T-helper 1 cell (primary cell): ENCODE measurements around the gene KDM2A.
"Not testable (repeated sequence)": the region's sequence is repeated elsewhere in the genome, so short reads cannot be mapped to it uniquely, and the experiment has no call there.

Experiments used
- DNase-seq, 5 donors: peaks; one replicate each; pipeline ENCODE4 v3.0.0-alpha.2; 2012 to 2020

KDM2A gene

DNA sequence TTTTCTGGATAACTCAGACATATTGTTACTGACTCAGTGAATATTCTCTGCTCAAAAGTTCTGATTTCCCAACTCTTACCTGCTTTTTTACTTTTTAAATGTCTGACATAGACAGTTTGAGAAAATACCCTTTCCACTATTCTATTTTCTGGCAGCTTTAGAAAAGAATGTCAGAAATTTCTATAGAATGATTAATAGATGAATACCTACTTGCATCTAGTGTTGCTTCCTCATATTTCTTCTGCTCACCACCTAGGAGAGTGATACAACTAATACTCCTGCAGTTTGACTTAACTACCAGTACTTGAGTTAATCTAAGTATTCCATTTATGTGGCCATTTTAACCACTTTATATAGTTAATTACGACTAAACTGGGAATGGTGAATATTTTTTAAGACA lies 55.2 kb downstream of the KDM2A start:
- no peak for DNase-seq

DNA sequence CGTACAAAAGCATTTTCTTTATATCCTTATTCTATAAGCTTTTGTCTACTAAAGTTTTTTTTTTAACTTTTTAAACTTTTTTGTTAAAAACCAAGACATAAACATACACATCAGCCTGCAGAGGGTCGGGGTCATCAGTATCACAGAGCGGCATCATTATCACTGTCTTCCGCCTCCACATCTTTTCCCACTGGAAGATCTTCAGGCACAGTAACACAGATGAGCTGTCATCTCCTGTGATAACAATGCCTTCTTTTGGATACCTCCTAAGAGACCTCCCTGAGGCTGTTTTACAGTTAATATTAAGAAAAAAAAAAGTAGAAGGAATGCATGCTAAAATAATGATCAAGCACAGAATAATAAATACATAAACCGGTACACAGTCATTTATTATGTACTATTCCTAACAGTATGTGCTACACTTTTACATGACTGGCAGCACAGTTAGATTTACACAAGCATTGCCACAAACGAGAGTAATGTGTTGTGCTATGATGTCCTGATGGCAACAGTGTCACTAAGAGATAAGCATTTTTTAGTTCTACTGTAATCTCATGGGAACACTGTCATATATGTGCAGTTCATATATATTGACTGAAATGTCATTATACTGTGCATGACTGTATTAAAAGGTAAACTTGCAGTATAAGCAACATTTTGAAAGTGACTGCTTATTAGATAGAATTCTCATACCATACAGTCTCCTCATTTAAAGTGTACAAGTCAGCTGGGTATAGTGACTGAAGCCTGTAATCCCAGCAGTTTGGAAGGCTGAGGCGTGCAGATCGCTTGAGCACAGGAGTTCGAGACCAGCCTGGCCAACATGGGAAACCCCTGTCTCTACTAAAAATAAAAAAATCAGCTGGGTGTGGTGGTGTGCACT lies 58.6 kb downstream of the KDM2A start:
- no peak for DNase-seq

DNA sequence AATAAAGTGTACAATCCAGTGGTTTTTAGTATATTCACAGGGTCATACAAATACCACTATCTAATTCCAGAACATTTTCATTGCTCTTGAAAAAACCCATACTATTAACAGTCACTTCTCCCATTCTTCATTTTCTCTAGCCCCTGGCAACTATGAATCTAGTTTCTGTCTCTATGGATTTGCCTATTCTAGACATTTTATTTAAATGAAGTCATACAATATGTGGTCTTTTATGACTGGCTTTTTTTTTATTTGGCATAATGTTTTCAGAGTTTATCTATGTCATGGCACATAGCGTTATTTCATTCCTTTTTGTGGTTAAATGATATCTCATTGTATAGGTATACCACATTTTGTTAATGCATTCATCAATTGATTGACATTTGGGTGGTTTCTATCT lies 59.4 kb downstream of the KDM2A start:
- no peak for DNase-seq

- DNase-seq = no peak
Observed at GRCh38 chr11:67178878-67179277, 59.8 kb downstream of the KDM2A start.

GRCh38 chr11:67179892-67180490 lies 60.9 kb downstream of the KDM2A start:
- no peak for DNase-seq

GRCh38 chr11:67194096-67194495 lies 75.0 kb downstream of the KDM2A start:
- DNase-seq = no peak

DNA sequence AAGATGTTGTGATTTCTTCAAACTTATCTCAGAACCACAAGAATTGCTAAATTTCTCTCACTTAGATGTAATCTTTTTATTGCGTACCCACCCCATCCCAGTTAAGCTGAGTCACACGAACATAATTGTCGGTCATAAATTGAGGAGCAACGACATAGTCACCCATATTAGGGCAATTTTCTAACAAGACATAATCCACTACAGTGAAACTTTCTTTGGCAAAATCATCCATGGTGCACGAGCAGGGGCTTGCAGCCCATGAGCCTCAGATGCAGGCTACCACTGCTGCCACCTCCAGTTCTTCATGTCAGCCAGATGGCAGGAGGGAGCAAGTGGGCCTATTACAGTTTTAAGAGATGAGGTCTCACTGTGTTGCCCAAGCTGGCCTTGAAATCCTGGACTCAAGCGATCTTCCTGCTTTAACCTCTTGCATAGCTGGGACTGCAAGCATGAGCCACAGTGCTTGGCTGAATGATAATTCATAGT lies 77.0 kb downstream of the KDM2A start:
- DNase-seq = no peak

- DNase-seq = no peak
Observed at GRCh38 chr11:67197606-67198005, 78.5 kb downstream of the KDM2A start.

DNA sequence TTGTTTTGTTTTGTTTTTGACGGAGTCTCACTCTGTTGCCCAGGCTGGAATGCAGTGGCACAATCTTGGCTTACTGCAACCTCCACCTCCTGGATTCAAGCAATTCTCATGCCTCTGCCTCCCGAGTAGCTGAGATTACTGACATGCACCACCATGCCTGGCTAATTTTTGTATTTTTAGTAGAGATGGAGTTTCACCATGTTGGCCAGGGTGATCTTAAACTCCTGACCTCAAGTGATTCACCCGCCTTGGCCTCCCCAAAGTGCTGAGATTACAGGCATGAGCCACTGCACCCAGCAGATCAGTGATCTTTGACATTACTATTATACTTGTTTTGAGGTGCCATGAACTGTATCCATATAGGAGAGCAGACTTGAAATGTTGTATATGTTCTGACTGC lies 79.7 kb downstream of the KDM2A start:
- DNase-seq = not testable (repeated sequence)

- no peak for DNase-seq
Observed at GRCh38 chr11:67199751-67200150, 80.7 kb downstream of the KDM2A start.

DNA sequence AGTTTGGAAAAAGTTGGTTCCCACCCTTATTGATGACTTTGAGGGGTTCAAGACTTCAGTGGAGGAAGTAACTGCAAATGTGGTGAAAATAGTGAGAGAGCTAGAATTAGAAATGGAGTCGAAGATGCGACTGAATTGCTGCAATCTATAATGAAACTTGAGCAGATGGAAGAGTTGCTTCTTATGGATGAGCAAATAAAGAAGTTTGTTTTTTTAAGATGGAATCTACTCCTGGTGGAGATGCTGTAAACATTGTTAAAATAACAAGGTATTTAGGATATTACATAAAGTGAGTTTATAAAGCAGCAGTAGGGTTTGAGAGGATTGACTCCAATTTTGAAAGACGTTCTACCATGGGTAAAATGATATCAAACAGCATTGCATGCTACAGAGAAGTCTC lies 83.0 kb downstream of the KDM2A start:
- no peak for DNase-seq

- DNase-seq = no peak
Observed at GRCh38 chr11:67204822-67205221, 85.8 kb downstream of the KDM2A start.

DNA sequence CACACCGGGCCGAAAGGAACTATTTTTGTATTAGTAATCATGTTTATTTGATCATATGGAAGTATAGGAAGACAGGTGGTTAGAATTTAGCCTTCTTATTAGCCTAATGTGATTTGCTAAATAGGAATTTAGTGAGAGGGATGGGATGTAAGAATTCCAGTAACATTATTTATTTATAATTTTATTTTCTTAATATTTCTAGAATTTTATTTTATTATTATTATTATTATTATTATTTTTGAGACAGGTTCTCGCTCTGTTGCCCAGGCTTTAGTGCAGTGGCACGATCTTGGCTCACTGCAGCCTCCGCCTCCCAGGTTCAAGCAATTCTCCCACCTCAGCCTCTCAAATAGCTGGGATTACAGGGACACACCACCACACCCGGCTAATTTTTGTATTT lies 90.2 kb downstream of the KDM2A start:
- DNase-seq = not testable (repeated sequence)

DNA sequence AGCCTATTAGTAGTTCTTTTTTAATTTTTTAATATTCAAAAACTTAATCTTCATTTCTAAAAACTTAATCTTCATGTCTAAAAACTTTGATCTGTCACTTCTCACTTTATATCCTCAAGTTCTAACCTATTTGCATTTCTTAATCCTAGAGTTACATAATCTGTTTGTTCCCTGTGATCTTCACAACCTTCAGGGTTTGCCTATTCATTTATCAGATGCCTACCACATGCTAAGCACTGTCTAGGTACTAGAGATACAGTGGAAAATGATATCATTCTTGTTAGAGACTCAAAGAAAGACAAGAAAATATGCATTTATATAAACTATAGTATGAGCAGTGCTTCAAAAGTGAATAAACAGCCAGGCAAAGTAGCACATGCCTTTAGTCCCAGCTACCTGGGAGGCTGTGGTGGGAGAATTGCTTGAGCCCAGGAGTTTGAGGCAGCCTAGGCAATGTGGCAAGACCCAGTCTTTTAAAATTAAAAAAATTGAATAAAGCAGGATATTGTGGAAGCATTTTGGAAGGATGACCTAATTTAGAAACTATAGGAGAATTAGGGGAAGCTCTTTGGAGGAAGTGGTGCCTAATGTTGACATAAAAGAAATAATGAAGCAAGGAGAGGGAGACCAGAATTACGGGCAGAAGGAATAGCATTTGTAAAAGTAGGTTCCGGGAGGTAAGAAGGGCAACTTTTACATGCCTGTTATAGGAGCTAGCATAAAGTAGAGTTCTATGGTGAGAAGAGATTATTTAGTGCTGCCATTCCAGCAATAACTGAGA lies 92.8 kb downstream of the KDM2A start:
- DNase-seq = no peak

DNA sequence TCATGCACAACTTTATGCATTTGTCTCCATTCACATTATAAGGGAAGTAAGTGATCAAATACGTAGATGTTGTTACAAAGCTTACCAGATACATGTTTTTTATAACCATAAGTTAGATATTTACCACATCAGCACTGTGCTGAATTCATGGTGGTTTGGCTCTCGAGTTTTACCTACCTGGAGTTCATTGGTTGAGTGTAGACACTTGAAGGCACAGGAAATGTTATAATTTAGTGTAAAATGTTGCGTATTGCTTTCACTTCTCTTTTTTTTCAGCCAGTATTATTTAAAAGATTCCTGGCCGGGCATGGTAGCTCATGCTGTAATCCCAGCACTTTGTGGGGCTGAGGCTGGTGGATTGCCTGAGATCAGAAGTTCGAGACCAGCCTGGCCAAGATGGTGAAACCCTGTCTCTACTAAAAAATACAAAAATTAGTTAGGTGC lies 94.1 kb downstream of the KDM2A start:
- no peak for DNase-seq

GRCh38 chr11:67227726-67228125 lies 108.7 kb downstream of the KDM2A start:
- no peak for DNase-seq

DNA sequence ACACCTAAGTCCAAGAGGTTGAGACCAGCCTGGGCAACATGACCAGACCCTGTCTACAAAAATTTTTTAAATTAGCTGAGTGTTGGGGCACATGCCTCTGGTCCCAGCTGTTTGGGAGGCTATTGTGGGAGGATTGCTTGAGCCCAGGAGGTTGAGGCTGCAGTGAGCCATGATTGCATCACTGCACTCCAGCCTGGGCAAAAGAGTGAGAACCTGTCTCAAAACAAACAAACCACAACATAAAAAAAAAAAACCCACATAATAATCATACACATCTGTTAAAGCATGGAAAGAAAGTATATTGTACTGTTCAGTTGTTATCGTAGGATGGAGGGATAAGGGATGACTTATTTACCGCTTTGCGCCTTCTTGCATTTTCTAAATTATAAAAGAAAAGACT lies 111.3 kb downstream of the KDM2A start:
- no peak for DNase-seq

DNA sequence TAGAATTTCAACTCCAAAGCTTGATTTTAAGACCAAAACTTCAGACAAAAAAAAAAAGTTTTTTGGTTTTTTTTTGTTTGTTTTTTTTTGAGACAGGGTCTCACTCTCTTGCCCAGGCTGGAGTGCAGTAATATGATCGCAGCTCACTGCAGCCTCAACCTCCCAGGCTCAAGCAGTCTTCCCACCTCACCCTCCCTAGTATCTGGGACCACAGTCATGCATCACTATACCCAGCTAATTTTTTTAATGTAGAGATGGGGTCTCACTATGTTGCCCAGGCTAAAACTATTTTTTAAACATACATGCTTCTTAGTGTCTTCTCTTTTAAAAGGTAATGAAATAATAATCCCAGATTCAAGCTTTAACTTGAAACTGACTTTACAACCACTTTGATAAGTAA lies 111.8 kb downstream of the KDM2A start:
- DNase-seq = no peak

- DNase-seq = no peak
Observed at GRCh38 chr11:67233584-67234190, 114.6 kb downstream of the KDM2A start.

DNA sequence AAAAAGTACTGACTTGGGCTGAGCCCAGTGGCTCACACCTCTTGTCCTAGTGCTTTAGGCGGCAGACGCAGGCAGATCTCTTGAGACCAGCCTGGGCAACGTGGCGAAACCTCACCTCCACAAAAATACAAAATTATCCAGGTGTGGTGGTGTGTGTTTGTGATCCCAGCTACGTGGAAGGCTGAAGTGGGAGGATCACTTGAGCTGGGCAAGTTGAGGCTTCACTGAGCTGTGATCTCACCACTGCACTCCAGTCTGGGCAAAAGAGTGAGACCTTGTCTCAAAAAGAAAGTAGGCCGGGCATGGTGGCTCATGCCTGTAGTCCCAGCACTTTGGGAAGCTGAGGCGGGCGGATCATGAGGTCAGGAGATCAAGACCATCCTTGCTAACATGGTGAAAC lies 115.5 kb downstream of the KDM2A start:
- not testable (repeated sequence) for DNase-seq

DNA sequence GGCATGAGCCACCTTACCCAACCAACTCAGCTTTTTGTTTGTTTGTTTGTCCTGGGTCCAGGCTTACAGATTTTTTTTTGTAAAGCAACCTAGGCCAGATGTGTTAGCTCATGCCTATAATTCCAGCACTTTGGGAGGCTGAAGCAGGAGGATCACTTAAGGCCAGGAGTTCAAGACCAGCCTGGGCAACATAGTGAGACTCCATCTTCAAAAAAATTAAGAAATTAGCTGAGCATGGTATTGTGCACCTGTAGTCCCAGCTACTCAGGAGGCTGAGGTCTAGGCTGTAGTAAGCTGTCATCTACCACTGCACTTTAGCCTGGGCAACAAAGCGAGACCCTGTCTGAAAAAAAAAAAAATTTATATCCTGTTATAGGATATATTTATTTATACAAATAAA lies 118.5 kb downstream of the KDM2A start:
- no peak for DNase-seq

- no peak for DNase-seq
Observed at GRCh38 chr11:67238894-67239782, 120.1 kb downstream of the KDM2A start.
